ENCODE data around the gene IFNA4. TPM values are rescaled to one million over a fixed set of nuclear protein-coding genes. Genes with fewer than 3 reads are reported as not detected.
"Not testable (repeated sequence)": the region's sequence is repeated elsewhere in the genome, so short reads cannot be mapped to it uniquely, and the experiment has no call there.

Gene IFNA4
- total RNA-seq (not detected in 2 replicates), polyA plus RNA-seq (not detected in 2 replicates)

GRCh38 chr9:21187487-21187886 lies at the start of gene IFNA4:
IFNA4 (minus strand) TSS chr9:21187587; CDS start chr9:21187531, 56 bp downstream.
- H3K27ac ChIP-seq = not testable (repeated sequence)

GRCh38 chr9:21236360-21236714 lies 49.0 kb upstream of the IFNA4 start:
- H3K27ac ChIP-seq; H3K4me3 ChIP-seq; DNase-seq (ENCODE audit: low read depth in 1 of 2, low spot score in 1 of 2); H3K9me3 ChIP-seq (ENCODE audit: low read depth); H3K36me3 ChIP-seq; H3K4me1 ChIP-seq (ENCODE audit: low read depth): not testable (repeated sequence)
- H3K27me3 ChIP-seq = peaks cover 22% of the 10 kb centered on the region

More at GRCh38 chr9:21187487-21187886, at the start of gene IFNA4:
- not testable (repeated sequence) for H3K4me1 ChIP-seq (ENCODE audit: low read depth); H3K36me3 ChIP-seq; H3K9me3 ChIP-seq (ENCODE audit: low read depth); H3K4me3 ChIP-seq; DNase-seq (ENCODE audit: low read depth in 1 of 2, low spot score in 1 of 2); H3K27me3 ChIP-seq

GRCh38 chr9:21235468-21236359 lies 48.3 kb upstream of the IFNA4 start:
- peak; percentile 44 to 68 for DNase-seq (ENCODE audit: low read depth in 1 of 2, low spot score in 1 of 2)
- not testable (repeated sequence) for H3K9me3 ChIP-seq (ENCODE audit: low read depth); H3K4me1 ChIP-seq (ENCODE audit: low read depth); H3K27ac ChIP-seq; H3K36me3 ChIP-seq; H3K4me3 ChIP-seq
- TF ChIP-seq, protein P1, sequence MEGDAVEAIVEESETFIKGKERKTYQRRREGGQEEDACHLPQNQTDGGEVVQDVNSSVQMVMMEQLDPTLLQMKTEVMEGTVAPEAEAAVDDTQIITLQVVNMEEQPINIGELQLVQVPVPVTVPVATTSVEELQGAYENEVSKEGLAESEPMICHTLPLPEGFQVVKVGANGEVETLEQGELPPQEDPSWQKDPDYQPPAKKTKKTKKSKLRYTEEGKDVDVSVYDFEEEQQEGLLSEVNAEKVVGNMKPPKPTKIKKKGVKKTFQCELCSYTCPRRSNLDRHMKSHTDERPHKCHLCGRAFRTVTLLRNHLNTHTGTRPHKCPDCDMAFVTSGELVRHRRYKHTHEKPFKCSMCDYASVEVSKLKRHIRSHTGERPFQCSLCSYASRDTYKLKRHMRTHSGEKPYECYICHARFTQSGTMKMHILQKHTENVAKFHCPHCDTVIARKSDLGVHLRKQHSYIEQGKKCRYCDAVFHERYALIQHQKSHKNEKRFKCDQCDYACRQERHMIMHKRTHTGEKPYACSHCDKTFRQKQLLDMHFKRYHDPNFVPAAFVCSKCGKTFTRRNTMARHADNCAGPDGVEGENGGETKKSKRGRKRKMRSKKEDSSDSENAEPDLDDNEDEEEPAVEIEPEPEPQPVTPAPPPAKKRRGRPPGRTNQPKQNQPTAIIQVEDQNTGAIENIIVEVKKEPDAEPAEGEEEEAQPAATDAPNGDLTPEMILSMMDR (IDR thresholded peaks at IDR 0.05; ENCODE audit: low read depth, low read length) = peak; percentile 61
- H3K27me3 ChIP-seq = peaks cover 16% of the 10 kb centered on the region

DNA sequence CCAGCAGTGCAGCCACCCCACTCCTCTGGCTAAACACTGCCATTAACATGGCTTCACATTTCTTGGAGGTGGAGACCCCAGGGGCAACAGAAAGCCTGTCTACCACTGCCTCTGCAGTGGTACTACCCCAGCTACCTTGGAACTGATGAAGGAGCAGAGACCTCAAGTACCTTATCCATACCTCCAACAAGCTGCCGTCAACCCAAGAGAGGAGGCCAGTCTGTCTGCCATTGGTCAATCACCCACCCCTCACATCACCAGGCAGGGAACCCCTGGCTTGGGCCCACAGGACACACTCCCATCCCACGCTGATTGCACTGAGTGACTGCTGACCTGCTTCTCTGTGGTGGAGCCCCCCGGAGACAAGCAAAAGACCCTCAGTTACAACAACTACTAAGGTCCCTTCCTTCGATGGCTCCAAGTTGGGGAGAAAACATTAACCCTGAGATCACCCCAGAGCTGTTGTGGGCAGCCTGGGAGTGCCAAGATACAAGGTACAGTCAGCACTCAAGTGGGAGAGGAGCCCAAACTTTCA lies 46.8 kb upstream of the IFNA4 start:
- Histone ChIP-seq H3K27ac (no peak overlapping the region), H3K36me3 (no peaks in the 10 kb centered on the region), H3K9me3 (ENCODE audit: low read depth) (no peaks in the 10 kb centered on the region), H3K4me1 (ENCODE audit: low read depth) (no peaks in the 10 kb centered on the region), H3K4me3 (no peak overlapping the region), H3K27me3 (peaks cover 10% of the 10 kb centered on the region)
- TF ChIP-seq, protein P1 (IDR thresholded peaks at IDR 0.05; ENCODE audit: low read depth, low read length) = no peak
- DNase-seq (ENCODE audit: low read depth in 1 of 2, low spot score in 1 of 2) = no peak

- no peaks in the 10 kb centered on the region for H3K36me3 ChIP-seq
- H3K27me3 ChIP-seq = peaks cover 9% of the 10 kb centered on the region
- TF ChIP-seq, protein P1 (IDR thresholded peaks at IDR 0.05; ENCODE audit: low read depth, low read length) = no peak
- no peaks in the 10 kb centered on the region for H3K4me1 ChIP-seq (ENCODE audit: low read depth)
- no peak overlapping the region for H3K4me3 ChIP-seq
- H3K9me3 ChIP-seq (ENCODE audit: low read depth) = no peaks in the 10 kb centered on the region
- H3K27ac ChIP-seq = no peak overlapping the region
- DNase-seq (ENCODE audit: low read depth in 1 of 2, low spot score in 1 of 2) = no peak
Observed at GRCh38 chr9:21233258-21233657, 45.9 kb upstream of the IFNA4 start.

DNA sequence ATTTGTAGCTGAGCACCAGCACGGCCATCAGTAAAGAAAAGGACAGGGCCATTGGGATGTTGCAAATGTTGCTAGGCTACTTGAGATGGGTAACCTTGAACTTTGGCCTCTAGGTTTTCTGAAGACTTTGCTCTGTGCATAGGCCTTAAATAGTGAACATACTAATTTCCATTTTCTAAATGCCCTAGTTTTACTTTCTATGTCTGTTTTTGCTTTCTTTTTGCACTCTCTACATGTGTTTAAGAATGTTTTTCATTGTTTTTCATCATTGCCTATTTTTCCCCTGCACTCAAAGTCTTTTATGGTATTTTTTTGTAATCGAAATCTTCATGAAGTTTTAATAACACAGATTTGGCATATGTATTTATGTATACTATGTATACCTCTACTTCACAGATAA lies 40.7 kb upstream of the IFNA4 start, which contains the start of gene IFNA17:
Gene IFNA17, minus strand, starts transcription at position 101 of the 400 bp plus-strand sequence. Its CDS starts 49 bp downstream, at position 52.
- Histone ChIP-seq H3K4me1 (ENCODE audit: low read depth) (no peaks in the 10 kb centered on the region), H3K36me3 (no peaks in the 10 kb centered on the region), H3K27ac (no peak within 1 kb of the TSS), H3K9me3 (ENCODE audit: low read depth) (no peaks in the 10 kb centered on the region), H3K4me3 (no peak within 1 kb of the TSS), H3K27me3 (no peaks in the 10 kb centered on the region)
- TF ChIP-seq, protein P1 (IDR thresholded peaks at IDR 0.05; ENCODE audit: low read depth, low read length) = no peak
- DNase-seq (ENCODE audit: low read depth in 1 of 2, low spot score in 1 of 2) = no peak

DNA sequence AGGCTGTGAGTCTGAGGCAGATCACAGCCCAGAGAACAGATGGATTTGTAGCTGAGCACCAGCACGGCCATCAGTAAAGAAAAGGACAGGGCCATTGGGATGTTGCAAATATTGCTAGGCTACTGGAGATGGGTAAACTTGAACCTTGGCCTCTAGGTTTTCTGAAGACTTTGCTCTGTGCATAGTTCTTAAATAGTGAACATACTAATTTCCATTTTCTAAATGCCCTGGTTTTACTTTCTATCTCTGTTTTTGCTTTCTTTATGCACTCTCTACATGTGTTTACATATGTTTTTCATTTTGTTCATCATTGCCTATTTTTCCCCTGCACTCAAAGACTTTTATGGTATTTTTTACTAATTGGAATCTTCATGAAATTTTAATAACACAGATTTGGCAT lies 29.8 kb upstream of the IFNA4 start, which contains the start of gene IFNA16:
Gene IFNA16, minus strand, starts transcription at position 101 of the 400 bp plus-strand sequence. Its CDS starts 6 bp downstream, at position 95.
- not testable (repeated sequence) for H3K9me3 ChIP-seq (ENCODE audit: low read depth); H3K27ac ChIP-seq; H3K4me3 ChIP-seq; H3K36me3 ChIP-seq; H3K4me1 ChIP-seq (ENCODE audit: low read depth); DNase-seq (ENCODE audit: low read depth in 1 of 2, low spot score in 1 of 2); H3K27me3 ChIP-seq

All from cardiac muscle cell (in vitro differentiated cells and primary cell).